OCI-LY3 (cell line): Measurements from ENCODE around the gene RAP2C.

ENCODE experiments used
- CTCF ChIP-seq: fragments of 200-600, 300-600 bp; sonication (generic); IDR thresholded peaks from 2 replicates; pipeline ENCODE4 v1.5.1; 2014; ENCODE audit warnings: antibody characterized with exemption, low read length, low read depth
- EZH2phosphoT487 ChIP-seq: fragments of 200-600 bp; shearing (Covaris generic); IDR thresholded peaks from 2 replicates; pipeline ENCODE4 v1.6.1; 2018; ENCODE audit warnings: antibody characterized with exemption, mixed run types, low read depth

DNA sequence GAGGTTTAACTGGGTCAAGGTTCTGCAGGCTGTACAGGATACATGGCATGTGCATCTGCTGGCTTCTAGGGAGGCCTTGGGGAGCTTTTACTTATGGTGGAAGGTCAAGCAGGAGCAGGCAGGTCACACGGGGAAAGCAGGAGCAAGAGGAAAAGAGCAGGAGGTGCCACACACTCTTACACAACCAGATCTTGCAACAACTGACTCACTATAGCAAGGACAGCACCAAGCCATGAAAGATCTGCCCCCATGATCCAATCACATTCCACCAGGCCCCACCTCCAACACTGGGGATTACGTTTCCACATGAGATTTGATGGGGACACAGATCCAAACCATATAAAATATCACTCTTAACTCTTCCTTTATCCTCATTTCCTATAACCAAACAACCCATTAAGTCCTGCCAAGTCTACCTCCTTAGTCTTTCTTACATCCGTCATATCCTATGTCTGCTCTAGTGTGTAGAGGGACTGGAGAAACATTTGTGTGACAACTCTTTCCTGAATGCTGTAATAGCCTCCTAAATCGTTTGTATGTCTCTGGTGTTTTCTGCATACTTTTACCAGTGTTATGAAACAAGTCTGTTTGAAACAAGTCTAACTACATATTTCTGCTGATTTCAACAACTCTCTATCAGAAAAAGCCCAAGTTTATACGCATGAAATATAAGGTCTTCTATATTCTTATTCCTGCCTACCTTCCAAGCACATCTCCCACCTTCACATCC lies 8.3 kb upstream of the RAP2C start:
- TF ChIP-seq CTCF (no peak), EZH2phosphoT487 (no peak)
